Esophagus mucosa (tissue), 1 donor: ENCODE data around the gene TMPRSS7. TPM values are rescaled to one million over a fixed set of nuclear protein-coding genes. Genes with fewer than 3 reads are reported as not detected.
"Not testable (repeated sequence)": the region's sequence is repeated elsewhere in the genome, so short reads cannot be mapped to it uniquely, and the experiment has no call there.

ENCODE experiments used
- ATAC-seq: fragments of 200-7000 bp; cut with Tn5 transposase; one replicate; pipeline ENCODE4 v1.9.1; 2020
- total RNA-seq: library from RNA; stranded (reverse); gene quantifications from one replicate; pipeline ENCODE4 v1.2.4, GENCODE V29; 2023
- donor health status: DM: yes; HTN: yes; CAD: no.

The TMPRSS7 gene
- total RNA-seq, 1 donor from 2014 or later: not detected

DNA sequence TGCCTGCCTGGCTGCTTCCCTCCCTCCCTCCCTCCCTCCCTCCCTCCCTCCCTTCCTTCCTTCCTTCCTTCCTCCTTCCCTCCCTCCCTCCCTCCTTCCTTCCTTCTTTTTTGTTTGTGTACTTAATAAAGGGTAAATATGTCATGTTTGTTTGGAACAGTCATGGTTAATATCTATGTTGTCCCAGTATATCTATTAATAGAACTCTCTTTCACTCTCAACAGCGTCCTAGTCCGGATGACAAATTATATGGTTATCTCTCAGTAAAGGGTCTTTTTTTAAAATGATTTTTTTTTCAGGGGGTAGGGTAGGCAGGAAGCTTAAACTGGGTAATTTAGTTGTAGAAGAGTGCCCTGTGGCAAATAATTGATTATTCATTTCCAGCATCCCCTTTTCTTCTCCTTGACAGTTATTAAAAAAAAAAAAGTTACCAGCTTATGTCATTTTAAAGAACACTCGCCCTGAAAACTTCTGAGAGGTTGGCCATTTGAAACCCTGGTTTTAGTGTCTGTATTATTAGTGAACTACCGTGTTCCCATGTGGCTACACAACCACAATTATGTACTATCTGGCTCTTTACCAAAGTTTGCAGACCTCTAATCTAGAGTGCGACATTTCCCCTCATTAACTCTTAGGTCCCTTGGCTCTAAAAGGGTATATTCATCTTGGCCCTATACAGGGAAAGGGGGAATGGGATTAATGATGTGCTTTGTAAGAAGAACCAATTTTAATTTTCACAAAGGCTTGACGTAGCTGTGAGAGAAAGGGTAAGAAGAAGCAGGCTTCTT, 22.1 kb upstream of the TMPRSS7 start:
- ATAC-seq: no peak

DNA sequence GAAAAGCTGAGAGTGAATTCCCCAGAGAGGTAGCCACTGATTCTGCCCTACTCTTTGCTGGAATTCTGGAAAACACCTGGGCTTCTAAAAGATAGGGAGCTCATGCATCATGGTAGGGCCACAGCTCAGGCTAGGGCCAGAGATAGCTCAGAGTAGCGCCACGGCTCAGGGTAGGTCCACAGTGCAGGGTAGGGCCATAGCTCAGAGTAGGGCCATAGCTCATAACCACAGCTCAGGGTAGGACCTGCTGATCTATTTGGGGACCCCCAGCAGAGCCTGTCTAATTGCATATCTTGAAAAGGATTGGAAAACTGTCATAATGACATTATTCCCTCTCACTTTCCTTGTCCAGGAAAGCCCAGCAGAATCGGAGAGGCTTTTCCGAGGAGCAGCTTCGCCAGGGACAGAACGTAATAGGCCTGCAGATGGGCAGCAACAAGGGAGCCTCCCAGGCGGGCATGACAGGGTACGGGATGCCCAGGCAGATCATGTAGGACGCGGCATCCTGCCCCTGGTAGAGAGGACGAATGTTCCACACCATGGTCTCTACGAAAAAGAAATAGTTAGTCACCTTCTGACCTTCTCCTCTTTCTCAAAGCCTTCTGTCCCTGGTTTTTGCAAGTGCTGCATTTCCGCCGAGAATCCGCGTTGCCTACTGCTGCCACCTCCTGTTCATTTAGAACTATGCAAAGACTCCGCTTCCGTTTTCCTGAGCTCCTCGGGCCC, 21.3 kb upstream of the TMPRSS7 start:
- peak; percentile 72 for ATAC-seq

DNA sequence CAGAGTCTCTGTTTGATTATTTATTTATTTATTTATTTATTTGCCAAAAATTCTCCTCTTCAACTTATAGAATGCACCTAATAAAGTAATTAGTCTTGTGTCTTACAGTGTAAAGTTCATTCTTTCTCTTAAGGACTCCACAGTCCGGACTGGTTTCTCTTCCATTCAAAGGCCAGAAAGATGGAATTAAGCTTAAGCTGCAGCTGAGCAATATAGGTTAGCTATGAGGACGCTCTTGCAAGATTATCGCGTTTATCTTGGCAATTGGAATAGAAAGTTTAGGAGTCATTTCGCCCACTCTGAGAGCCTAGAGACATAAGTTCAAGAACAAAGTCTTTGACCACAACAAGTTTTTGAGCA, 20.8 kb upstream of the TMPRSS7 start:
- no peak for ATAC-seq

DNA sequence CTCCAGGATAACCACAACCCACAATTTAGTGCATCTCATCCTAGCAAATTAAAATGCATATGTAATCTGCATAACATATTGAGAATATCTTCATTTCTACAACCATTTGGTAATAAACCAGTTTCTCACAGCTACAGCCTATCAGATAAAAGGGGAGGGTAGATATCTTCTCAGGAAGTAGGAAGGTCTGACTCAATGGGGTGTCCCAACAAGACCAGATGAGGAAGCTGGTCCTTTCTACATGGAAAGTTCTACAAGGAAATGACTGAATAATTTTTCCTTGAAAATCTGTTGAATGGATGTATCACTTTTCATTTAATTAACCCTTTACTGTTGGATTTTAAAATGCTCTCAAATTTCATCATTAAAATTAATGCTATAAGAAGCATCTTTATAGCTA, 17.4 kb upstream of the TMPRSS7 start:
- no peak for ATAC-seq

DNA sequence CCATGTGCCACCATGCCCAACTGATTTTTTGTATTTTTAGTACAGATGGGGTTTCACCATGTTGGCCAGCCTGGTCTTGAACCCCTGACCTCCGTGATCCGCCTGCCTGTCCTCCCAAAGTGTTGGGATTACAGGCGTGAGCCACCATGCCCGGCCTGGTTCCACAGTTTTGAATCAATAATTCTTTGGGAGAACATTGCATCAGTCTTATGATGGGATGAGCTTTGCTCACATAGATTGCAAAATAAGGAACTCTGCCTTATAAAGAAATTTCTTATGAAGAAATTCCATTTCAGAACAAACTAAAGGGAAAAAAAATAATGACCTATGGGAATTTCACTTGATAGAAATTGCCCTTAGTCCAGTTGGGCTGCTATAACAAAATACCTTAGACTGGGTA, 15.8 kb upstream of the TMPRSS7 start:
- no peak for ATAC-seq

DNA sequence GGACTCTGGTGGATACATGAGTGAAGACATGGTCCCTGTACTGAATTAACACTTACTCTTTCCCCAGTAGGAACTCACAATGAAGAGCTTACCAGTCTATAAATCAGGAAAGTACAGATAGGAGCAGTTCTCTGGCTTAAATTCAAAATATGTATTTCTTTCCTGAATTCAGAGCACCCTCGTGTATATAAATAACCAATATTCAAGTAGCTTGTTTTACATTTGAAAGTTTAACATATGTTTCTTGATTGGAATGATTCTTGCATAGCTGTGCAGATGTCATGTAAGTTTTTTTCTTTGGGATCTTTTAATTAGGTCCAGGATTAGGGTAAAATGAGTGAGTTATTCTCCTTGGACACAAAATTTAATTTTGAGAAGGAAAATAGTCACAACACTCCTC, 14.8 kb upstream of the TMPRSS7 start:
- no peak for ATAC-seq

DNA sequence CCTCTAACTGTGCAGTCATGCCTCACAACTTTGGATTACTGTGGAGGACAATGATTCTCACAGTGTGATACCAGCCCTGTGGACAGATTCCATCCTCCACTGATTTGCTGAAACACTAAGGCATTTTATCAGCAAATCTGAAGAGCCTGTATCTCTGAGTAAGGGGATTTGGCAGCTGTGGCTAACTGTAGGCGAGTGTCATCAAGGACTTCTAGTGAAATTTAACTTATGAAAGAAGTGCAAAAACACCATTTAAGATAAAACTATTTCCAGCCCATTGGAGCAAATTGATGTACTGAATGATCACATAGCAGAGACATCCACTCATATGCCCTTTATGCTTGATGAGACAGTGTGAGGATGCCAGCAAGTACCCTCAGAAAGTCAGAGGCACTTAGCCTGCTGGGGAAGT, 13.9 kb upstream of the TMPRSS7 start:
- no peak for ATAC-seq

DNA sequence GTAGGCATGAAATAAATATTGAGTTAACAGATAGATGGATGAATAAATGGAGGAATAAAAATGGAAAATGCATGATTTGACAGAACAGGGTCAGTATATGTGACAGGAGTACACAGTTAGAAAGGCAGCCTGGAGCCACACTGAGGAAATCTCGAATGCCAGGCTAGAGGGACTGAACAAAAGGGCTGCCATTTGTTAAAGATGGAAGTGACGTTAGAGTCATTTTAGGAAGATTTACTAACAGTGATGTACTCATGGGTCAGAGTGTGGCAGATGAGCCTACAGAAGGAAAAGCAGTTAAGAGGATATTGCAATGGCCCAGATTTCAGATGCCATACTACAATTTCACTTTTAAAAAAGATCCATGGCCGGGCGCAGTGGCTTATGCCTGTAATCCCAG, 7.4 kb upstream of the TMPRSS7 start:
- no peak for ATAC-seq

DNA sequence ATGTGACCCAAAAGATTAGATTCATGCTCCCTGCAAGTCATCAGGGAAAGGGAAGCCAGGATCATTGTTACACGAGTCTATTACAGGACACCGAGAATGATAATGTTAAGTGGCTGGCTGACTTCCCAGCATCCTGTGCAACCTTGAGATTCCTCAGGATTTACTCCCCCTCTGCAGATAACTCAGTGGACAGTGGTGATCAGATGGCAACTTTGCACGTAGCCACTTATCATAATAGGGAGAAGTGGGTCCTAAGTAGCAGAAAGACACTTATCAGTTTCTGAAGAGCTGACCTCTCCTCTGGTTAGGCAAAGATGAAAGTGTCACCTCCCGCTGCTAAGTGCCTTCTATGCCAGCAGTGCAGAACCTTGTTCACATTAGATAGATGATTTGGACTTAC, 6.7 kb upstream of the TMPRSS7 start:
- no peak for ATAC-seq

DNA sequence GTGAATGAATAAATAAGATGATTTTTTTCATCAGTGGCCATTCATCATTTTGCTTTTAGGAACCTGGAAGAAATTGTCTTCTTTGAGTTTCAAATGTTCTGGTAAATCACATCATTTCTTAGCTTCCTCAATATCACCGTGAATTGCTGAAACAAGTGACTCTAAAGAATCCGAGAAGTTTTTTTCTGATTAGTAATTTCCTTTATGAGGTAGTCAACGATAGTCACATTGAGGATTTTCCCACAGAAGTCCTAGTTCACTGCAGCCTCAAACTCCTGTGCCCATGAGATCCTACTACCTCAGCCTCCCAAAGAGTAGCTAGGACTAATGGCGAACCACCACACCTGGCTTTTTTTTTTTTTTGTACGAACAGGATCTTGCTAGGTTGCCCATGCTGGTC, 3.6 kb upstream of the TMPRSS7 start:
- ATAC-seq: no peak

DNA sequence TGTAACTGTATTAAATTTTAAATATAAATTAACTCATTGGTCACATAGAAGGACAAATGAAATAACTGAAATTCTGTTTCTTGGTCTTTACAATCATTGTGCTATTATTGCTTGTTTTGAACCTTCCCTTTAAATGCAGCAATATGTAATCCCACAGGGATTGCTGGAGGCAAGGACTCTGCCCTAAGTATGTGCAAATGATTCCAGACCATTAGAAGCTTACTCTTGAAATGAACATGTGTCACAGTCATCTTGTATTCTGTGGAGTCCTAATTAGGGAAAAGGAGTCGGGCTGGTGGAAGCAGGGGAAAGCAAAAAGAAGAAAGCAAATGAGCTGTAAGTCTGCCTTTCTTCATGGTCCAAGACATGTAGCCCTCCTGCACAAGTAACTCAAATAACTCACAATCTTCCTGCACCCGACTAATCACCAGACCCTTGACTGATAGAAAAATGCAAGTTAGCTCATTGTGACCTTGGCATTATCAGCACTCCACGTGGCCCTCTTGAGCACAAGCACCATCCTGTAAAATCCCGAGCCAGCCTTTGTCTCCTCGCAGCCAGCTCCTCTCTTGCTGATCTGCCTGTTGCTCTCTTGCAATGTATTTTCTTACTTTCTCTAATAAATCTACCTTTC, 2.3 kb upstream of the TMPRSS7 start:
- ATAC-seq: no peak

DNA sequence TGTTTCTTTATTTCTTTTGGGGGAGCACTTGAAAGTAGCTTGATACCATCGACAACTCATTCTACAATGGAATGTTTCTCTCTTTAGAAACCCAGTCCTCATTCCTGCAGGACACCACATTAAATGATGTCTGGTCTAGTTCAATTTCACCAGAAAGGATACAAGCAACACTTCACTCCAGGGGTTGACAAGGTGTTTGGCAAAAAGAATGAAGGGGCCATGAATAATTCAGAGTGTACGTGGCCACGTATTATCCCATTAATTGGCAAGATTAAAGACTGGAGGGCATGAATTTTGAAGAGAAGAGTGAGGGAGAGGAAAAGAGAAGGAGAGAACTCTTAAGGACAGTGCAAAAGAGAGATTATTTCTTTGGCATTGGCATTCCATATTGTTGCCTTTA, 705 bp downstream of the TMPRSS7 start:
- no peak for ATAC-seq

DNA sequence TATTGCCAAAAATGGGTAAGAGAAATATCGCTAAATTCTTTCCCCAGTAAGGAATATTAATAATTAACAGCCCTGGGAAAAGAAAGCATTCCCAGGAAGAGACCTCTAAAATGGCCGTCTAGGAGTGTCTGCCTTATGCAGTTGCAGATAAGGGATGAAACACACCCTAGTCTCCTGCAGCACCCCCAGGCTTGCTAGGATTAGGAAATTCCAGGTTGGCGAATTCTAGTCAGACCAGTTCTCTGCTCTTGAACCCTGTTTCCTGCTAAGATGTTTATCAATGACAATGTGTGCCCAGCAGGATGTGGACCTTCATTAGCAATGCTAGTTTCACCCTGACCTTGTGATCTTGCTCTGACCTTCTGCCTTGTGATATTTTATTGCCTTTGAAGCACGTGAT, 2.7 kb downstream of the TMPRSS7 start:
- ATAC-seq: not testable (repeated sequence)

DNA sequence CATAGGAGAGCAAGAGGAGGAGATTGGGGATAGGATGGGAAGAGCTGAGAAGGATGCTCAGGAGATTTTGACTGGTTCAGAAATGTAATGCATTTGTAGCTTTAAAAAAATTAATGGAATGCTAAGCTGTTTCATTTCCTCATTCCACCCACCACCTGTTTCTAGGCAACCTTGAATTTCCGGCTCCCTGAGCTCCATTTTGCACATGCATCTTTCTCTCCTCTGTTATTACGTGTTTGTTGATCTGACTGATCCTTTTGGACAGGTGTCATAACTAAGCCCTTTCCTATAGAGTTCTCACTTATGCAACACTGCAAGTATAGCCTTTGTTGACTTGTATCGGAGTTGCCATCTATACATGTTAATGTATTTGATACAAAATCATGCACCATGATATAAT, 4.3 kb downstream of the TMPRSS7 start:
- ATAC-seq: peak; percentile 73

DNA sequence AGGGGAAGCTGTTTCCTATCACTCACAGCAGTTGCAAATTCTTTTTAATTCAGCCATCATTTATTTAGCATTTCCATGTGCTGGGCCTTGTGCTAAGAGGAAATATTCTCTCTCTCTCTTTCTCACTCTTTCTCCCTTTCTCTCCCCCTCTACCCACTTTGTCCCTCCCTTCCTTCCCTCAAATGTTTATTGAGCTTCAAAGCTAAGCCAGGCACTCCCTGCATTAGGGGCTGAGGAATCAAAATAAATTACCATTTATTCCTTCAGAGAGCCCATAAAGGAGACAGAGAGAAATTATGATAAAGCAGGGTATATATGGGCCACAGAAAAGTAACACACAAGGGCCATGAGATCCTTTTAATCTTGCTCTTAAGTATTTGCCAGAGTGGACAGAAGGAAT, 6.8 kb downstream of the TMPRSS7 start:
- ATAC-seq: no peak

DNA sequence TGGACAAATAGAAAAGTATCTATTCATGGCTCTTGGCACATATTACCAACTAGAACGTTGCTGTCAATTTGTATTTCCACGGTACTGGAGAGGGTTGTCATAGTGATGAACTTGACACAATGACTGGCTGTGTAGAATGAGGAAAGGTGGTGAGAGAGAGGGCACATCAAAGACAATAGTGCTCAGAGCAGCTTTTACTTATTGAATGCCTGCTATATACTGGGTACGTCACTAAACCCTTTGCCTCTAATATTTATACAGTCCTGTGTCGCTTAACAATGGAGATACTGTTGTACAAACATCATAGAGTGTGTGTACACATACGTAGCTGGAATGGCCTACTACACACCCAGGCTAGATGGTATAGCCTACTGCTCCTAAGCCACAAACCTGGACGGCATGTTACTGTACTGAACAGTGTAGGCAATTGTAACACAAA, 8.3 kb downstream of the TMPRSS7 start:
- peak; percentile 27 for ATAC-seq

DNA sequence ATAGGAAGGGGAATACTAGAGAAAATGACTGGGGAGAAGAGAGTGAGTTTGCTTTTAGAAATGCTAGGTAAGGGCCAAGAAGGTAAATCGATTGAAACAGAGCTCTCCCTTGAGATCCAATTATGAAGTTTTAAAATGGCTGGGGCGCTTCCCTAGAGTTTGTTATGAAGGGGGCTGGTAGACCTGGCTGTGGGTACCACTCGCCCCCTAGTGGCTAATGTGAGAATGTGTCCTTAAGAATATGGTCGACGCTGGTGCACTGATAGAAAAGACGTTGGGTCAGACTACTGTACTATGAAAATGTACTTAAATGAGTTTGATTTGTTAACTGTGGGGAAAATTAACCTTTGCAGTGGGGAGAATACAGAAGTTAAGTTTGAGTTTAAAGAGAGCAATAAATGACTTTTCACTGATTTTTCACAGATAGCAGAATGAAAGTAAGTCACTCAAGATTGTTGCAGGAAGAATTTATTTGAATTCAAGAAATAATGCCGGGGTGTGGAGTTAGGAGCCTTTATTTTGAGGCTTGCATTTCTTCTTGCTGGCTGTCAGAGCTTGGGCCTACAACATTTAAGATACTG, 9.2 kb downstream of the TMPRSS7 start:
- peak; percentile 78 for ATAC-seq

DNA sequence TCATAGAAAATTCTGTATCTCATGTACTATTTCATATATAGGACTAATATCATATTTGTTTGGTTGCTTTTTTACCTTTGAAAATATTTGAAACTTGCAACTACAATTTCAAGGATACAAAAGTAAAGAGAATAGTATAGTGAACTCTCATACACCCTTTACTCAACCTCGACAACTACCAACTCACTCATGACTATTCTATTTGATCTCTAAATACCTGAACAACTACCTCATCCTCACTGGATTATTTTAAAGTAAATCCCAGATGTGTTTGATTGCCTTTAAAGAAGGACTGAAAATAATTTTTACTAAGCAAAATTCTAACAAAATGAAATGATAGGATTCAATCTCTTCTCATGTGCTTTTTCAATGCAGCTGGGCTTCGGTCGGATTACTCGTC, 12.1 kb downstream of the TMPRSS7 start:
- ATAC-seq: no peak

DNA sequence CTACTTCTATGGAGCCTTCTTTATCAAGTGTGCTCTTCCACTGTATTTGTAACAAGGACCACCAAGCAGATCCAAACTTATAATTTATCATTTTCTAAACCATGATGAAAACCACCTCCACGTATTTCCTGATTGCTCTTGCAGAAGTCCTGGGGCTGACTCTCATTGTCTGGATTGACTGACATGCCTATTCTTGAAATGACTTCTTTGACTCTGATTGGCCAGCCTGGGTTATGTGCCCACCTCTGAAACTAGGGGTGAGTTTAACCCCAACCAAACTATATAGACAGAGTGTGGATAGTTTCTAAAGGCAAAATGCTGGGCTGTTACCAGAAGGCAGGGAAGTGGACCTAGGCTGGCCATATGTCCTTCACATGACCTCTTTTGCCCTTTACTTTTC, 12.7 kb downstream of the TMPRSS7 start:
- no peak for ATAC-seq

DNA sequence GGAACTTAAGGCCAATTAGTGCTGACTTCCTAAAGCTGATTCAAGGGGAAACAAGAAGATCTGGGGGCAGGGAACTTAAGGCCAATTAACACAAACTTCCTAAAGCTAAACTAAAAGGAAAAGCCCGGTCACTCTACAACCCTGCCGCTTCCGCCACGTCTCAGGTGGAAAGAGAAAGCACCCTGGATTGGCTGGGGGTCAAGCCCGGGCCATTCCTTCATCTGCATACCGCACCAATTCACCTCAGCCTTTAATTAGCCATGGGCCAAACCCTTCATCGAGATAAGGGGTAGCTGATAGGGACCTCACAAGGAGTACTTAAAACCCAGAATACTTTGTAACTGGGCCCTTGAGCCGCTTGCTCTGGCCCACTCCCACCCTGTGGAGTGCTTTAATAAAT, 14.4 kb downstream of the TMPRSS7 start:
- ATAC-seq: no peak

DNA sequence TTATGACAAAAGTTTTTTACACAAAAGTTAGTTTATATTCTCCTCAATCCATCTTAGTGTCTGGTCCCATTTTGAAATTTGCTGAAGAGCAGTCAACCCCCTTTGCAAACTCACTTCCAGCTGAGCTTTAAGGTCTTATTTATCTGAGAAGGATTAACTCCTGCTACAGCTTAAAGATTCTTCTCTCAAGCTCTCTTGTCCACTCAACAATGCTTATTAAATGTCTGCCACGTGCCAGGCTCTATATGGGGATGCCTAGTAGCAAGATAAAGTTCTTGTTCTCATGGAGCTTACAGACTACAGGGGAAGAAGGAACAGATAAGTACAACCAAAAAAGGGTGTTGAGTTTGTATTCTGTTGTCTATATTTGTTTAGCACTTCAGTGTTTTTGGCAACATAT, 18.7 kb downstream of the TMPRSS7 start:
- no peak for ATAC-seq

DNA sequence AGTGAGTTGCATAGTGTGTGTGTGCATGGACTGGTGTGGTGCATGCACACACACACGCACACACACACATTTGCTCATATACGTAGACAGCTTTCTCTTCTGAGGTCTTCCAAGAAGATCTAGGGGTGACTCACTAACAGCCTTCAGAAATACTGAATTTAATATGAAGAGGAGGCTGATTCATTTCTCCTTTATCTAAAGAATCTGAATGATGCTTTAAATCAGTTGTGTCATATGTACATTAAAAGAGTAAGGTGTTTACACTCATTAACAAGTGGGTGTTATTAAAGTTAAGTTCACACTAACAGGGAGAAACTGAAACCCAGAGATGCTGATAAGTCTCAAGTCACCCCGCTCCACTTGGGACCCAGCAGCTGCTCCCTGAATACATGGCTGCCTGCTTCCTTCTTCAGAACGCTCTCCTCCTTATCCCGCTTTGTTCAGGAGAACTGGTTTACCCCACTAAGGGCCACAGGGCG, 22.0 kb downstream of the TMPRSS7 start:
- ATAC-seq: no peak

DNA sequence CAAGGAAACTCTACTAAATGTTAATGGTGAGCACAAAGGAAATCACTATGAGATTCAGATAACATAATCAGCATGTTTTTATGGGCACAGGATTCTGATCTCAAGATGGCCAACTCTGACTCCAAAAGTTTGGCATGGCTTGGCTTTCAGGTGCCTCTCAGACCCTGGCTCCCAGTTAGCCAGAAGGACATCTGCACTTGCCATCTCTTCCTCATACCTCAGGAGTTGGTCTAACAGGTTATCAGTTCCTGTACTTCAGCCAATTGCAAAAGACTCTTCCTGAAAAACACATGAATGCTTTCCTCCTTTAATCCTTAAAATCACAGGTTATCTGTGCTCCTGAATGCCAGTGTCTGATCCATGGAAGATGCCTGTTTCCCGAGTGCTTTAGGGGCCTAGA, 25.0 kb downstream of the TMPRSS7 start:
- no peak for ATAC-seq
